ENCODE data around the gene DENND2A.
"Not testable (repeated sequence)": the region's sequence is repeated elsewhere in the genome, so short reads cannot be mapped to it uniquely, and the experiment has no call there.

Gene DENND2A

GRCh38 chr7:140646931-140647647 lies 6.5 kb upstream of the DENND2A start:
- DNase-seq (ENCODE audit: low read depth, low spot score), result peak; percentile 56

GRCh38 chr7:140645166-140645900 lies 4.7 kb upstream of the DENND2A start:
- DNase-seq (ENCODE audit: low read depth, low spot score), result no peak

- not testable (repeated sequence) for DNase-seq (ENCODE audit: low read depth, low spot score)
These were observed 4.1 kb upstream of the DENND2A start for GRCh38 chr7:140644761-140645160.

DNA sequence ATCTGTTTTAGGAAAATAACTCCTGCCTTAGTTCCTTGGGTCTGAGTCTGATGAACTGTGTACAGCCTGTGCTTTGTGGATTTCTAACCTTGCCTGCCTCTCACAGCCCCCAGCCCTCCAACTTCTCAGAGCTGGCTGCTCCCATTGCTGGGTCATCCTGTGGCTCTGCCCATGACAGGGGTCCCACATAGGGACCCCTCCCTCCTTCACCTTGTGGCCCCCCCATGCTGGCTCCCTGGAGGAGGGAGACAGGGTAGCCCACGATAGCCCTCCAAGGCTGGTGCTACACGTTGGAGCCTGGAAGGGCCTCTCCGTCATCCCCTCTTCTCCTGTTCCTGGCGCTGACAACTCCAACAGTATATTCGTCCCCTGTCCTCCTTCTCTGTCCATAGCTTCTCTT lies 2.8 kb upstream of the DENND2A start:
- no peak for DNase-seq (ENCODE audit: low read depth, low spot score)

DNA sequence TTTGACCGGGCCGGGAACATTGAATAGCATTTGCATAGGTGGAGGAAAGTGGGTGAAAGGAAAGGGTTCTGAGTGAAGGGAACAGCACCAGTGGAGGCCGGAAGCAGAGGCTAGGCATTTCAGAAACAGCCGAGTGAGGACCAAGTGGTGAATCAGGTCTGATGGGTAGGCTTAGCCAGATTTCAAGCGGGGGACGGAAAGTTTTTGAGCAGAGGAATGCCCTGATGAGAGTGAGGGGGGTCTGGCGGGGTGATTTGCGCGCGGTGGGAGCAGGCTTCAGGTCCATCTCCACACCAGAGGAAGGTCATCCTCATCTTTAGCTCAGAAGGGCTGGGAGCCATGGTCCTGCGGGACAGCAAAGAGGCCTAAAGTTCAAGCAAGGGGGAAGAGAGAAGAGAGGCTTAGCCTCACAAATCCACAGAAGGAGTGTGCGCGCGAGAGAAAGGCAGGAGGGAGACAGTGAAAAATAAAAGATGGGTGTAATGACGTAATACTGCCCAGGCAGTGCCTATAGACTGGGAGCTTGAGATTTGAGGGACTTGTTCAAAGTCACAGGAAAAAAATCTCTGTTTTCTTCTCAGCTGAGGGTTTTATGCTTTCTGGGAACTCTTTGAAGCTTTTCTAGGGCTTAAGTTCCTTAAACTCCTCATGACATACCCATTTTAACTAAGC lies 1.0 kb upstream of the DENND2A start:
- DNase-seq (ENCODE audit: low read depth, low spot score), result no peak

- peak; percentile 76 for DNase-seq (ENCODE audit: low read depth, low spot score)
These were observed 464 bp downstream of the DENND2A start for GRCh38 chr7:140640060-140640637.

GRCh38 chr7:140639366-140640053 lies 1.1 kb downstream of the DENND2A start:
- peak; percentile 74 for DNase-seq (ENCODE audit: low read depth, low spot score)

DNA sequence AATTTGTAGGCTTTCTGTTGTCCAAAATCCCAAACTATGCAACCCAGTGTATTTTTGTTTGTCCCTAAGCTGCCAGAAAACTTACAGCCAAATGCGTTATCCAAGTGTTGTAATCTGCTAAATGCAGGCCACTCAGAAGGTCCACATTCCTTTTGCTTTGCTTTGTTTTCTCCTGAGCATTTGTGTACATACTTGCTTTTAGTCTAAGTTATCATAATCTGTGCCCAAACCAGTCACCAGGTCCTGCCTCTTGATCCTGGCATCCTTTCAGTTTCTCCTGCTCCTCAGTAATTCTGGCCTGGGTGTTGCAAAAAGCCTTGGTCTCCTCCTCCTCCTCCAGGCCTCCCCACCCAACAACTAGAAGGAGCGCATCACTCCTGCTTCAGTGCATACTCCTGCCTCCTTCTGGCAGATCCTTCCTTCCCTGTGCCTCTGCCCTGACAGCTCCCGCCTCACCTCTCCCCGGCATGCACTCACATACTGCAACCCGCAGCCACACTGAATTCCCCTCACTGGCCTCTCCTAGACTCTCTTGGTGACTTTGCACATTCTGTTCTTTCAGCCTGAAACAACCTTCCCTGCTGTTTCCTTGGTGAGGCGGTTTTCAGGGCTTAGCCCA lies 2.3 kb downstream of the DENND2A start:
- peak; percentile 67 for DNase-seq (ENCODE audit: low read depth, low spot score)

DNA sequence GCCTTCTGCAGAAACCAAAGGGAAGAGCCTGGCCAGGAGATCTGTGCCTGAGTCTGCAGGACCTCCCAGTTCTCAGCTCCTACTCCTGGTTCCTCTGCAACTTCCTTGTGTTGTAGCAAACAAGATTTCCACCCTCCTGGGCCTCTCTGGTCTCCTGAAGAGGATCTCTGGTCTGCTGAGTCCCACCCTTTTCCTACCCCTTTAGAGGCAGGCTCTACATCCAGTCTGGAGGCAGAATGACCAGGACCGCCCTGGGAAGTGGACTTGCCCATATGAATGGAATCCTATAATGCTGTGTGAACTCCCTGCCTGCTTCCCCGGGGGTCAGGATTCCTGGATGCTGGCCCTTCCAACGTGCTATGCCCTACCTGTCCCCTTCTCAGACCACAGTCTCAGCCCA lies 3.2 kb downstream of the DENND2A start:
- DNase-seq (ENCODE audit: low read depth, low spot score), result no peak

- no peak for DNase-seq (ENCODE audit: low read depth, low spot score)
These were observed 4.8 kb downstream of the DENND2A start for GRCh38 chr7:140635816-140636215.

GRCh38 chr7:140635345-140635744 lies 5.3 kb downstream of the DENND2A start:
- DNase-seq (ENCODE audit: low read depth, low spot score), result no peak

- DNase-seq (ENCODE audit: low read depth, low spot score), result no peak
These were observed 9.0 kb downstream of the DENND2A start for GRCh38 chr7:140631602-140632001.

DNA sequence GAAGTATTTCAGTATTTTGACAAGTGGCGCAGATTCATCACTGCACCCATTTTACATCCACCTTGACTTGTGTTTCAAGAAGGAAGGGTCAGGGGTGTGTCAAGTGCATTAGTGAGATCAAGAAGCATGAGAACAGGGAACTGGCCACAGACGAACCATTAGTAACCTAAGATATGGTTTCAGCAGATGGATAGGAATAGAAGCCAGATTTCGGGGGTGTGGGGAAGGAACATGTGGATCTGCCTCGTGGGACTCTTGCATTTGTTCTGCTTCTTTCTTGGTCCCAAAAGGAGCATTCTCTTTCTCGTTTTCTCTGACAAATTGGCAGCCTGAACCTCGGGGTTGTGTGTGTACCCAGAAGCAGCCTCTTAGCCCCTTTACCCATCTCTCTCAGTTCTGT lies 9.6 kb downstream of the DENND2A start:
- no peak for DNase-seq (ENCODE audit: low read depth, low spot score)

DNA sequence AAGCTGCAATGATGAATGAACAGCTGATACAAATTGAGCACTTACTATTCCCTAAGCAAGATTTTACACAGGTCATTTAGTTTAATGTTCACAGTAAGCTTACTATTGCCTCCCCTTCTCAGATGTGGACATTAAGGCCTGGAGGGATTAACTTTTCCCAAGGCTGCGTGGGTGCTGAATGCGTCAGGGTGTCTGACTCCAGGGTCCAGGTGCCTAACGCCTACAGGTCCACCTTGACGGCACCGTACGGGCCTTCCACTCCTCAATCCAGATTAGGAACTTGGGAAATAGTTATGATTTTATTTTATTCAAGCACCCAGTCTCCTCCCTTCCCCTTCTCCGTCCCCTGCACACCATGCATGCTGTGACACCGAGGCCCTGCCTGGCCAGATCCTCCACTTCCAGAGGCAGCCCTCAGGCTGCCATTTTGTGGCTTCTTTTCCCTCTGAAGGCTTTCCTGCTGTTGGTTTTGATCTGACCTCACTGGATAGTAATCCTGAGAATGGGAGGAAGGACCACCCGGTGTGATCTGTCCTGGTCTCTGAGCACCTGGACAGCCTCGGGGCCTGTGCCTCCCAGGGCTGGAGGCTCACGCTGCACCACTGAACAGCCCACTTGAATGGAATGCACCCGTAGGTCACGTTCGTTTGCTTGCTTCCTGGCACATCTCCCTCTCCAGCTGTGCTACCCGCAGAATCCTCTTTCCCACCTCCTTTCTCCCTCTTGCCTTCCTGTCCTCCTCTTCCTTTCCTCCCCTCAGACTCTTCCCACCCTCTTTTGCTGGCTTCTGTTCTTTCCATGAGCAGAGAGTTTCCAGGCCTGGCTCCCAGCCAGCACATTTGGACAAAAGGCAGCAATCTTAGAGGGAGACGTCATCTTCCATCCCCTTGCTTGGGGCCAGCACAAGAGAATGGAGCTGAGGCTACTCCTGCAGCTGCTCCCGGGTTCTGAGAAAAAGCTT lies 14.4 kb downstream of the DENND2A start:
- peak; percentile 97 for DNase-seq (ENCODE audit: low read depth, low spot score)

DNA sequence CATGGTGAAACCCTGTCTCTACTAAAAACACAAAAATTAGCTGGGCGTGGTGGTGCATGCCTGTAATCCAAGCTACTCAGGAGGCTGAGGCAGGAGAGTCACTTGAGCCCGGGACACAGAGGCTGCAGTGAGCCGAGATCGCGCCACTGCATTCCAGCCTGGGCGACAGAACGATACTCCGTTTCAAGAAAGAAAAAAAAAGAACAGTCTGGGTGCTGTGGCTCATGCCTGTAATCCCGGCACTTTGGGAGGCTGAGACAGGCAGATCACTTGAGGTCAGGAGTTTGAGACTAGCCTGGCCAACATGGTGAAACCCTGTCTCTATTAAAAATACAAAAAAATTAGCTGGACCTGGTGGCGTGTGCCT lies 15.4 kb downstream of the DENND2A start:
- not testable (repeated sequence) for DNase-seq (ENCODE audit: low read depth, low spot score)

DNA sequence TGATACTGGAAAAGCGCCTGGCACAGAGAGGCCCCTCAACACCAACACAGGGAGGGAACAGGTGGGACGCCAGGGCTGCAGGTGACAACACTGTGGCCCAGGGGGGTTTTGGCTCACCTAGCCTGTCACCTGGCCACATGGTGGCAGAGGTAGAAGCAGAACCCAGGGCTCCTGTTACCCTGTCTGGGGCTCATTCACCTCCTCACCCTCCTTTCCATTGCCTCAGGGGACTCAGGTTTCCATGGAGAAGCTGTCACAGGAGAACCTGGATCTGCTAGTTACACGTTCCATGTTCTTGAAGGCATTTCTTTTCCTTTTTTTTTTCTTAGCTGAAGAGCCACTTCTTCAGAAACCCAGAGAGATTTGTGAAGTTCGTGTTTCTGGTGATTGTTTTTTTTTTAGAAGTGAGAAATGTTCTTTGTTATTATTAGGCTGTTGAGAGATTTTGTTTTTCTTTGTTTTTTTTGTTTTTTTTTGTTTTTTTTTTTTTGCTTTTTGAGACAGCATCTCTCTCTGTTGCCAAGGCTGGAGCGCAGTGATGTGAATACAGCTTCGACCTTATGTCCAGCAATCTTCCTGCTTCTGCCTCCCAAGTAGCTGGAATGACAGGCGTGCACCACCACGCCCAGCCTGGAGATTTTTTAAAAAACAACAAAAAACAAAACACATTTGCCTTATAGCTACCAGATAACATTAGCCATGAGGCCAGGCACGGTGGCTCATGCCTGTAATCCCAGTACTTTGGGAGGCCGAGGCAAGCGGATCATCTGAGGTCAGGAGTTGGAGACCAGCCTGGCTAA lies 16.0 kb downstream of the DENND2A start:
- no peak for DNase-seq (ENCODE audit: low read depth, low spot score)

DNA sequence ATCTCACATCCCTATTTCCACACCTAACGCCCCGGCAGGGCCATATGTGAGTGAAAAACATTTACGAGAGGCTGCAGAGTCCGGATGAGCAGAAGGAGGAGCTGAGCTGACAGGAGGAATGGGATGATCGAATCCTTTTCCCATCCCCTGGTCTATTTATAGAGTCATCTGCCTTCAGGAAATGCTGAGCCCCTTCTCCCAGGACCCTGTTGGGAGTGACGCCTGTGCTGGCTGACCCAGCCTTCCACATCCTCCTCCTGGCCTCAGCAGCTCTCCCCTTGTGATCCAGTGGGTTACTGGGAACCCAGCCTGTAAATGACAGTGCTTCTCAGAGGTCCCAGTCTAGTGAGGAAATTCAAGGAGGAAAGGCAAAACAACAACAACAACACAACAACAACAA lies 16.6 kb downstream of the DENND2A start:
- DNase-seq (ENCODE audit: low read depth, low spot score), result no peak

DNA sequence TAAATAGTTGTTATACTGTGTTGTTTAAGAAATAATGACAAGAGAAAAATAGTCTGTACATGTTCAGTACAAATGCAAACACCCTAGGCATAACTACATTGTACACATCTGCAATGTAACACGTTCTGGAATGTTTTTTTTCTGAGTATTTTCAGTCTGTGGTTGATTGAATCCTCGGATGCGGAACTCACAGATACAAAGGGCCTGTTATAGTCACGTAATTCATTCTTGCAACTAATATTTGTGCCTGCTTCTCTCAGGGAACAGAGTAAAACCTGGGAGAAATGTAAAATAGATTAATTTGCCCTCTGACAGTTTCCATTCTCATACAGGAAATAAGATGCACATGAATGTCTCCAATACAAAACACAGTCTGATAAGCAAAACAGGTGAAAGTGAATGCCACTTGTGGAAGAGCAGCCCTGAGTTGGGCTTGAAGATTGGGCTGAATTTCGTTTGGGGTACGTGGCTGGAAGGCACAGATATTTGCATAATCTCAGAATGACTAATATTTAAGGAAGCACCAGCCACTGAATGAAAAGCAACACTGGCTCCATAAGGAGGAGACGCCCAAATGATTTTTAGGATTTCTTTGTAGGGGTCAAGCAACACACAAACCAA lies 19.1 kb downstream of the DENND2A start:
- DNase-seq (ENCODE audit: low read depth, low spot score), result peak; percentile 37
